Astrocyte of the spinal cord (primary cell): ENCODE data around the gene GFPT2.
A peak's percentile ranks its signal among the peaks of the same experiment; 100 is the strongest.

Source experiments
- DNase-seq: peaks from one replicate; pipeline ENCODE4 v3.0.0; 2011; ENCODE audit warnings: low read depth, low spot score
- H3K4me3 ChIP-seq: 2 replicates; pipeline ENCODE4 v1.5.1; 2011; ENCODE audit warnings: low read depth, mild to moderate bottlenecking, low read length, moderate library complexity
- CTCF ChIP-seq: IDR thresholded peaks from 2 replicates; pipeline ENCODE4 v1.5.1; 2012; ENCODE audit warnings: low read depth, mild to moderate bottlenecking, low read length, inconsistent platforms
- in situ Hi-C: cut with HindIII; loops from 2 replicates; pipeline ENCODE4 v1.10.0; 2017; ENCODE audit warnings: low sequenced_read_pairs

GFPT2 gene

GRCh38 chr5:180373454-180373853 lies 20.3 kb upstream of the GFPT2 start:
- H3K4me3 ChIP-seq, result no peak overlapping the region
- no peak for DNase-seq
- in situ Hi-C loops, result no loop called here
- TF ChIP-seq CTCF, result no peak

GRCh38 chr5:180371949-180372348 lies 18.8 kb upstream of the GFPT2 start:
- H3K4me3 ChIP-seq, result no peak overlapping the region
- in situ Hi-C loops, result no loop called here
- no peak for DNase-seq
- TF ChIP-seq CTCF, result no peak

GRCh38 chr5:180370861-180371641 lies 17.9 kb upstream of the GFPT2 start:
- DNase-seq, result no peak
- TF ChIP-seq CTCF, result no peak
- in situ Hi-C loops, result no loop called here
- no peak overlapping the region for H3K4me3 ChIP-seq

- no peak overlapping the region for H3K4me3 ChIP-seq
- DNase-seq, result no peak
- in situ Hi-C loops, result no loop called here
- TF ChIP-seq CTCF, result no peak
Measured at GRCh38 chr5:180367991-180368390, 14.9 kb upstream of the GFPT2 start.

GRCh38 chr5:180367300-180367699 lies 14.2 kb upstream of the GFPT2 start:
- DNase-seq, result no peak
- TF ChIP-seq CTCF, result no peak
- in situ Hi-C loops, result no loop called here
- H3K4me3 ChIP-seq, result no peak overlapping the region

- peak; percentile 32 for DNase-seq
- in situ Hi-C loops, result no loop called here
- no peak overlapping the region for H3K4me3 ChIP-seq
- TF ChIP-seq CTCF, result no peak
Measured at GRCh38 chr5:180366326-180366725, 13.2 kb upstream of the GFPT2 start.
